GM18498 (cell line): ENCODE data around the gene PER2.
A peak's percentile ranks its signal among the peaks of the same experiment; 100 is the strongest.

ENCODE experiments used
- ATAC-seq: cut with Tn5 transposase; IDR thresholded peaks from one replicate; pipeline ENCODE4 v1.9.1; 2021; ENCODE audit warnings: mild to moderate bottlenecking, moderate library complexity; ENCODE audit not compliant: unreplicated experiment

Gene PER2

DNA sequence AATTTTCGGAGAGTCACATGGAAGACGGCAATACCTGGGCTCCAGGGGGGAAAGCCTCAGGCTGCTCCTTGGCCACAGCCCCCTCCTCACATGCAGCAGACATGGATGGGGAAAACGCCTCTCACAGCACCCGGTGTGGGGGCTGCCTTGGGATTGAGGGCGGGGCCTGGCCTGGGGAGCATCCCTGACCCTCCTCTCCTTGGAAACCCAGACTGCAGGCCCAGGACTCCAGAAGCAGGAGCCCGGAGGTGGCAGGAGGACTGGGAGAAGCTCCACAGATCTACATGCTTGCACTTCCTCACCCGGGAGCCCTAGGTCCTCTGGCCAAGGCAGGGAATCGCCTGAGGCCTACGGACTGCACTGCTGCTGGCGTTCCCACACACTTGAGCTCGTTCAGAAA lies 36.4 kb downstream of the PER2 start:
- ATAC-seq = no peak

DNA sequence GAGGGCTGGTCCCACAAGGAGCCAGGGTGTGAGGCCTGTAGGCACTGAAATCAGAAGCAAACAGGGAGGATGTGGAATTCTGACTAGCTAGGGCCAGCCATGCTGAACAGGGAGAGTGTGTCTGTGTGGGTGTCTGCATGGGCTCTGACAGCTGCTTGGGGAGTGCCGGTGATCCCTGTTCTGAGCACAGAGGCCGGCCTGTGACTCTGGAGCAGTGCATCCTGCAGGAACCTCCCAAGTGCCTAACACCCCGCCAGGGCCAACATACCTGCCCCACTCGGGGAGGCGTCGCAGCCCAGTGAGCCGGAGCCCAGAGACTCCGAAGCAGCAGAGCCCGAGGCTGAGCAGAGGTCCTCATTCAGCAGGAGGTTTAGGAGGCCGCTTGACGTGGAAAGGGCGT lies 37.1 kb downstream of the PER2 start:
- no peak for ATAC-seq

DNA sequence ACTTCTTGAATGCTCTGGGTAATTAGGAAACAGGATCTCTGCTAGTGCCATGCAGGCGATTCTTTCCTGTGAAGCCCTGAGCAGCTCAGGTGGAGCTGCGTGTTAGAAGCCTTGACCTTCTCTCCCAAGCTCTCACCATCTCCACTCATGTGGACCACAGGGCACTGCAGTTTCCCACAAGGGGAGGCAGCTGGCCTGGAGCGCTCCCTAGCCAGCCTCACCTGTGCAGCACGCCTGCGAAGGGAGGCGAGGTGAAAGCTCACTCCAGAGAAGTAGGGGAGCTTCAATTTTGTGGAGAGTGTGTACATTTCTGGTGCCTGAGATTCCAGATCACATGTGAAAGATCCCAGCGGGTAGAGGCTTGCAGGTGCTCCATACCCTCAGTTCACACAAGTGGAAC lies 37.5 kb downstream of the PER2 start:
- ATAC-seq = no peak

GRCh38 chr2:238247841-238248453 lies 40.5 kb downstream of the PER2 start:
- no peak for ATAC-seq

DNA sequence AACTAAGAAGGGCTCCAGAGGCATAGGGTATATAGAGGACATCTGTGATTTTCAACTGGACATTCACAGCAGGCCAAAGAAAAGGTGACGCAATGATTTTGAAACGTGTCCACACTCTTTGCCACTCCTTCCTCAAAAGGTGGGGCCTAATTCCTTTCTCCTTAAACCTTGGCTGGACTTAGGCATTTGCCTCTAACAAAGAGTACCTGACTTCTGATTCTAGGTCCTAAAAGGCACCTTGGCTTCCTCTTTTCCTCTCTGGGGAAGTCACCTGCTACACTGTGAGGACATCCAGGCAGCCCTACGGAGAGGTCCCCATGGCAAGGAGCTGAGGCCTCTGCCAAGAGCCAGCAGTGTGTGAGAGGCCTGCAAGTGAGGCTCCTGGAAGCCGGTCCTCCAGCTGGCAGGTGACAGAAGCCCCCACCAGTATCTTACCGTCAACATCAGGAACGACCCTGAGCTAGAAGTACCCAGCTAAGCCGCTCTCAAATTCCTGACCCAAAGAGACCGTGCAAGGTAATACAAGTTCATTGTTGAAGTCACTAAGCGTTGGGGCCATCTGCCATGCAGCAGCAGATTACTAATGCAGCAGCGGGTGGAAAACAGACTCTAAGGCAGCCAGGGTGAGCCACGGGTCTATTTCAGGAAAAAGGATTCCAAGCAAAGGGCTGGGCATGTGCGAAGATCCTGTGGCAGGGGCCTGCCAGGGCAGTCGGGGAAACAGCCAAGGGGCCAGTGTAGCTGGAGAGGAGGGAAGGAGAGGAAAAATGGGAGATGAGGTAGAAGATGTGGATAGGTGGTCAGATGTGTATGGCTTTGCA lies 41.2 kb downstream of the PER2 start:
- ATAC-seq = no peak

DNA sequence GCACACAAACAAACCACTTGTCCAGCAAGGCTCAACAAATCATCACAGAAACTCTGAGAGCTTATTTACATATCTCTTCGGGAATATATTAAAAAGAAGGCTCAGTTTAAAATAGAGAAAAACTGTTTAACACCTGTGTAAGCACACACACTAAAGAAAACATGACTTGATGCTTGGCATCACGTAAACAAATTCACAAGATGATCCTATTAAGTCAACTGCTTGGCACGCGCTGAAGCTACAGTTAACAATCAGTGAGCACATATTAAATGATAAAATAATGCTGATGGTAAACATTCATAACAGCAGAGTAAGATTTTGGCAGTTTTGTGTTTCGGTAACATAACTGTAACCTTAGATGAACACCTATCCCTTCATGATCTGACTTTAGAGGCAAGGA lies 44.3 kb downstream of the PER2 start:
- no peak for ATAC-seq

- no peak for ATAC-seq
Observed at GRCh38 chr2:238243496-238244076, 44.8 kb downstream of the PER2 start.

DNA sequence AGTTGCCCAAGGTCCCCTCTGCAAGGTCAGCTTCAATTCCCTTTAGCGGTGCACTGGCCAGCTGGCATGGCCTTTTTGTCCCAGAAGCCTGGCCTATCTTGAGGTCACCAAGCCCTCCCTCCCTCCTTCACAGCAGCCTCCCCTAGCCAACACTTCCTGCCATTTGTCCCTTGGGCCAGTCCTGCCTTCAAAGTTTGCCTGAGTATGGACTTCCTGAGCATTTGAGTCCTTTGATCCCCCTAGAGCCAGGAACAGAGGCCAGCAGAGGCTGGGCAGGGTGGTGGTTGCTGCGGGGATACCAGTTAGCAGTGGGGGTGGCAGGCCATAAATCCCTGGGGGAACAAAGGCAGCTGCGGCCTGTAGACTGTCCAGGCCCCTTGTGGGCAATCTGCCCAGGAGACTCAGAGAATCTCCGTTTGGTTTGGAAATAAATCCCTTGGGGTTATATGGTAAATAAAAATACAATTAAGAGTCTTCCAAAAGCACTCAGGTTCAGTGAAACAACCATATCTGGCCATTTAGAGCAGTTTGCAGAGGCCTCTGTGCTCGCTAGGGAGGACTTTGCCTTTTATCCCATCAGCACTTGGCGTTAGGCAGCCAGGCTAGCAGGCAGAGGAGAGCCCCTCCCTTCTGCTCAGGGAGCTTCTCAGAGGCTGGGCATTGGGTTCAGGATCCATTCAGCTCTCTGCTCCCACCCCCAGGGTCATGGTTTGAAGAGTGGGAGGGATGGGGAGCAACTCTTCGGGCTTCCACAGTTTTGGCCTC lies 45.5 kb downstream of the PER2 start:
- ATAC-seq = no peak

DNA sequence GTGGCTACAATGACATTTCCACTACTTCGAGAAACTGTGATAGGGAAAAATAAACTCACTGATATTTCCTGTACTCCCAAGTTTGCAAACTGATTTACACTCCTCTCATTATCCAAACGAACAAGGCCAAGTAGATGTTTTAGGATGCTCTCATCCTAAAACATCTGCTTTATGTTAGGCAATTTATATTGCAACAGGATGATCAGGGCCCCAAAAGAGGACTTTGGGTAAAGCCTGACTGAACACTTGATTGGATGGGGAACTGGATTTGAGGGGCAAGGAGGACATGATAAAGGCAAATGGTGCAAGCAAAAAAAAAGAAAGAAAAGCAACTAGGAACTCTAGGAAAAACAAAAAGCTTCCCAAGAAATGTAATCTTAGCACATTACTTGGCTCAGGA lies 46.4 kb downstream of the PER2 start:
- ATAC-seq = no peak

DNA sequence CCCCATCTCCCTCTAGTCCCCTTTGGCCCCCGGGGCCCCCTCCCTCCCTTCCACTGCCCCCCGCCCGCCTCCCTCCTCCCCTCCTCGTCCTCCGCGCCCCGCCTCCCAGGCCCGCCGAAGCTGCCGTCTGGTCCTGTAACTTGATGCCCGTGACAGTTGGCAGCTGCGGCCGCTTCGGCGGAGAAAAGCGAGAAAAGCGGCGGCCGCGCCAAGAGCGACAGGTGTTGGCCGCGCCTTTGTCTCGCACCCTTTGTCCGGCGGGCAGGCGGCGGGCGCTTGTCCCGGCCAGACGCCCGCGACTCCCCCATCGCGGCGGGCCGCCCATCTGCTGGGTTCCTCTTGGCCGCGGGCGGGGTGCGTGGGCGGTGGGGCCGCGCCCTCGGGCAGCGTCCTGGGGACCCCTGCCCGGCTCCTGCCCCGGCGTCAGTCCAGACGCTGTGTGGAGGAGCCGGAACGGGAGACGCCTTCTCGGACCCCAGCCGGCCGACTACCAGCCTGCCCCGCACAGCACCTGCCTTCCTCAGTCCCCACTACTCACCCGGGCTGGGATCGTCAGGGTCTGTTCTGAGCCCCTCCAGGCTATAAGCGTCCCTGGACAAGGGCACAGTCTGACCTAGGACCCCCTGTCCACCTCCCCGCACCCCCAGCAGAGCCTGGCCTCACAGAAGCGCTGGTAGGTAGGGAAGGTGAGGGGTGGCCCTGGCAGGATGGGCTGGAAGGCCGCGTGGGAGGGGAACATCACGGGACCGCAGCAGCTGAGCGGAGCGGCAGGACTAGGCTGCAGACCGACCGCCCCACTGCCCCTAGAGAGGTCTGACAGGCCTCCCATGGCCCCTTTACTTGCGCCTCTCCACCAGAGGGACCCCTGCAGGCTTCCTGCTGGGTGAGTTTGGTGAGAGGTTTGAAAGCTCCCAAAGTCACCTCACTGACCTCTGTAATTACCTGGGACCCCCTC lies 47.4 kb downstream of the PER2 start:
- no peak for ATAC-seq

DNA sequence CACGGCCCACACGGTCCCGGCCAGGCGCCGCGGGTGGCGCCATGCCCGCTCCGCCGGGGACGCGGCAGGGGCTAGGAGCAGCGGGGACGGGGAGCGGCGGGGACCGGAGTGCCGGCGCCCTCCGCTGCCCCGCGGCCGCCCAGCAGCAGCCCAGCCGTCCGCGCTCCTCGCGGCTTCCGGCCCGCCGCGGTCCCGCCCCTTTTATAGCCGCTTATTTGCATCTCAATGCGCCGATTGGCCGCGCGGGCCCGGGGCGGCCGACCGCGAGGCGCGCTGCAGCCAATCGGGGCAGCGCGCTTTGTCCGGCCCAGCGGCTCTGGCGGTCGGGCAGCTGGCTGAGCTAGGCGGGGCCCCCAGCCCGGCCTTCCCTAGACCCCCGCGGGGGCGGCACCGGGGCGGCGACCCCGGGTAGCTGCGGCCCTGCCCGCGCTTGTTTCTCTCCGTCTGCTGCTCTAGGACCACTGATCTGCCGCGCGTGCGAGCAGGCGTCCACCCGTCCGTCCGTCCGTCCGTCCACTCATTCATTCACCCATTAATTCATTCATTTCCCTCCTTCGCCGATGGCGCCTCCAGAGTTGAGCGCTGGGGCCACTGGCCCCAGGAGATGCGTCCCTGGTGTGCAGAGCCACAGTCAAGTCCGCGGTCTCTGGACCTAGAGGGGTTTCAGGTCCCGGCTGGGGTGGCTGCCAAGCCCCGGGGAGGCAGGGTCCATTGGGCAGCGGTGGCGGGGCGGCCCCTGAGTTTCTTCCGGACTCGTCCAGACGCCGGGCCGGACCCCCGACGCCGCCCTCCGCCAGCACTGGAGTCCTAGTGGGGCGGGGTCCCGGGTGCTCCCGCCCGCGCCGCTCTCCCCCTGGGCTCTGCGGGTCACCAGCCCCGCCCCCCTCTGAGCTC lies 48.3 kb downstream of the PER2 start, which contains the start of gene HES6:
Gene HES6, minus strand, starts transcription at position 176 of the 894 bp plus-strand sequence. Its CDS starts 133 bp downstream, at position 43.
- peak; percentile 81 for ATAC-seq

GRCh38 chr2:238239543-238239862 lies 48.9 kb downstream of the PER2 start:
- no peak for ATAC-seq

GRCh38 chr2:238238766-238239542 lies 49.5 kb downstream of the PER2 start:
- peak; percentile 1 for ATAC-seq

DNA sequence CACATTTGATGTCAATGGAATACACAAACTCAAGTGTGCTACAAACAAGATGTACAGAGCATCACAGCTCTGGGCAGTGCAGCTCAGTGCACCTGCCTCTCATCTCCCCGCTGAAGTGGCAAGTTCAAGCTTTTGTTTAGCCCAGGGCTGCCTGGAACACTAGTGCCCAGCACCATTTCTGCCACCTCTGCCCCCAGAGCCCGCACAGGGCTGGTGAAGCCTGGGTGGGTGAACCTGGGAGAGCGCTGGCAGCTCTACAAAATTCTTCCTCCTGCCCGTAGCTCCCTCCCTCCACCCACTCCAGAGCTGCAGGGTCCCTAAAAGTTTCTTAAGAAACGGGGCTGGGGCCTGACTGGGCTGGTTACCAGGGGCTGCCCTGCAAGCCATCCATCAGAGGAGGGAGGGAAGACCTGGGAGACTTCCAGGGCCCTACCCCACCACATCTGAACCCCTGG lies 50.1 kb downstream of the PER2 start:
- ATAC-seq = no peak

GRCh38 chr2:238237431-238238135 lies 50.8 kb downstream of the PER2 start:
- no peak for ATAC-seq

GRCh38 chr2:238236571-238236970 lies 51.8 kb downstream of the PER2 start:
- no peak for ATAC-seq

DNA sequence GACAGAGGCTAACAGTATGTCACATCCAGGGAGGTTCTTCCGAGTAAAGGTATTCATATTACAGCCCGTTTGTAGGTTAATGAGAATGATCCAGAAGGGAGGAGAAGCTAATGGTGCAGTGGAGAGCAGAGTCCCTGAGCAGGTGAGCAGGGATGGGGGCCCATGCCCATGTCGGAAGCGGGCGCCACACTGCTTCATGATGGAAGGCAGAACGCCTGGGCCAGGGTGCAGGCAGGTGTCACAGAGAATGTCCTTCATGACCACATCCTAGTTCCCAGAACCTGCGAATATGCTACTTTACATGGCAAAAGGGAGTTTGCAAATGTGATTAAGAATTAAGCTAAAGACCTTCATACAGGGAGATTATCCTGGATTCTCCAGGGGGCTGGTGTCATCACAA lies 52.6 kb downstream of the PER2 start:
- ATAC-seq = no peak

- ATAC-seq = no peak
Observed at GRCh38 chr2:238235331-238235732, 53.1 kb downstream of the PER2 start.
